Stromal cell of bone marrow (primary cell): ENCODE results near the gene RSPH1.

Experiments used
- DNase-seq: peaks from one replicate; pipeline ENCODE4 v3.0.0-alpha.2; 2012; ENCODE audit warnings: low read depth

RSPH1 gene

DNA sequence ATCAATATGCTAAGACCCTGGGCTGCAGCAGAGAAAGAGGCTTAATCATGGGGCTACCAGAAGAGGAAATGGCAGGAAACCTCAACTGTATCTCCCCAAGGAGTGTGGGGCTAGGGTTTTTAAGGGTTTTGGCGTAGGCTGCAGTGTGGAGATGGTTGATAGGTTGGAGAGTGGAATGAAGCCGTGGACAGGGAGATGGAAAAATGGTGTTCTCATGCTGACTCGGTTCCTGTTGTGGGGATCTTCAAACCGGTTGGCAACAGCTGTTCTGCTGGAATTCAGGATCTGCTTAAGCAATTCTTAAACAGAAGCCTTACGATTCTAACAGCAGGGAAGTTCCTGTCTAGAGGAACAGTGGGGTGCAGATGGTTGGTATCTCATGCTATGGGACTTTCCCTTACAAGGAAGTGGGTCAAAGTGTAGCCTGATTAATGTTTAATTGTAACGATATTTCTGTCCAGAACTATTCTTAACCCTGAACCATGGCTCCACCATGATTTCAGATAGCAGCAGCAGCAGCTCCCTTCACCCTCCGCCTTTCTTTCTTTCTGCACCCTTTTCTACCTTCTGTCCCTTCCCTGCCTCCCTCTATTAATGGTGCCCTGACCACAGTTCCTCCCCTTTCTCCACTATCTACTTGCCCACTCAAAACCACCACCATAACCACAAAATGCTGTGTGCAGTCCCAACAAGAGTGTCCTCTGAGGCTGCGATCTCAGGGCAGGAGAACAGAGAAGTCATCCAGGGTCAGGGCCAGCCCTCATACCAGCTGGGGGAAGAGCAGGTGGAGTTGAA lies 30.8 kb downstream of the RSPH1 start:
- no peak for DNase-seq

DNA sequence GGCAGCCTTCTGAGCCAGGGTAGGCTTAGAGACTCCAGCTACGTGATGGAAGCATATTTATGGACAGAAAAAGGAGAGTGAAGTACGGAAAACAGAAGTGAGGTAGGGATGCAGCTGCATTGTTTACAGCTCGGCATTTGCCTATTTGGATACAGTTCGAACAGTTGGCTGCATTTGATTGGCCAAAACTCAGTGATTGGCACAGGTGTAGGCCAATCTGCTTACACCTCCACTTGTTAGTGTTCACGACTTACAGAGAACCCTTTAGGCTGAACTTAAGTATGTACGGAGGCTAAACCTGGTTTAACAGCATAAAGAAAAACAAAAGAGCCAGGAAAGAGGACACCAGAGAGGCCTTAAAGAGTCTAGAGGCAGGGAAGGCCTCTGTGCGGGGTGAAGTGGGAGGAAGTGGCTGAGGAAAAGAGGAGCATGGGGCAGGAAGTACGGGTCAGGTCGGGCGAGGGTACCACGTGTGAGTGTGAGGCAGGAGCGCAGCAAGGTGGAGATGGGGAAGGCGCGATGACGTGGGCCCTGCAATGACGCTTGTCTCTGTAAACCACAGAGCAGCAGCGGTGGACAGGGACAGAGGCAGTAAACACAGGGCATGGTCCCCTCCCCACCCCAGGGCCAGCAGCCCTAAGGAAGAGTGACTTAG lies 32.0 kb downstream of the RSPH1 start:
- DNase-seq = no peak

DNA sequence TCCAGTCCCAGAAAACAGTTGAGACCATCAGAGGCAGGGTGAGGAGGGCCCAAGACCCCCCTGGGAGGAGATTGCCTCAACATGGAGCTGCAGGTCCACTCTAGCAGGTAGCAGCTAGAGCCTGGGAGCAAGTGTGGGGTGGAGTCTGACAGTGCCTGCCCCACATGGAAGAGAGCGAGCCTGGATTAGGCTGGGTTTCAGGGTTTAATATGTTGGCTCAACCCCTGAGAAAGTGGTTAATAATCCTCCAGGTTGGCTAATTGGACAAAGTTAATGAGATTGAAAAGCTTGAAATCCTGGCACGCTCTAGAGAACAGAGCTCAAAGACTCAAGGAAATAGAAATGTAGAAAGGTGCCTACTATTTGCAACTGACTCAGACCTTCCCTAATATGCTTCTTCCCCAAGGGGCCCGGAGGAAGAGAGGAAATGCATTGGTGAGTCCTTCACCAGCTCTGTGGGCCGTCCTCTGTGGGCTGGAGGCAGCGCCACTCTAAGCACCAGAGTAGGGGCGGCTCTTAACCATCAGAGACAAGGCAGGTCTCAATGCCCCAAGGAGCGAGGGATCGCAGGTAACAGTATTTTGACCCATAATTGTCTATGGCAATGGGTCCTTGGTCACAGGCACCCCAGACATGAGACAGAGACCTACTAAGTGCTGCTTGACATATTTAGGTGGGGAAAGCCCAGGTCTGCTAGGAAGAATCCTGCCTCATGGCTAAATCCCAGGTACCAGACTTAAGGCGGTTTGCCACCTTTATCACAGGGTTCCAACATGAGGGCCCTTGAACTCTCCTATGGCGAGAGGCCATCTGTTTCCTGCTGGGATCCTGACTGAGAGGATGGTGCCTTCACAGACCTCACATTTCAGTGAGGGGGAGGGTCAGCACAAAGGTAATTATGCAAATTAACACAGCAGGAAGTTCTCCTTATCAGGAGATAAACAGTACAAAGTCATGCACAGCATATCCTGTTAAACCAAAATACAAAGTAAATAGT lies 33.8 kb downstream of the RSPH1 start:
- no peak for DNase-seq

DNA sequence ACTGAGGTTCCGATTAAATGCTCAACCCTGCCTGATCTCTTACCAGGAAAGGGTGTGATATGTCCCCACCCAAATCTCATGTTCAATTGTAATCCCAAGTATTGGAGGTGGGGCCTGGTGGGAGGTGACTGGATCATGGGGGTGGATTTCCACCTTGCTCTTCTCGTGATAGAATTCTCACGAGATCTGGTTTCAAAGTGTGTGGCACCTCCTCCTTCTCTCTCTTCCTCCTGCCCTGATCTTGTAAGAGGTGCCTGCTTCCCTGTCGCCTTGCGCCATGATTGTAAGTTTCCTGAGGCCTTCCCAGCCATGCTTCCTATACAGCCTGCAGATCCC lies 34.9 kb downstream of the RSPH1 start:
- DNase-seq = no peak

DNA sequence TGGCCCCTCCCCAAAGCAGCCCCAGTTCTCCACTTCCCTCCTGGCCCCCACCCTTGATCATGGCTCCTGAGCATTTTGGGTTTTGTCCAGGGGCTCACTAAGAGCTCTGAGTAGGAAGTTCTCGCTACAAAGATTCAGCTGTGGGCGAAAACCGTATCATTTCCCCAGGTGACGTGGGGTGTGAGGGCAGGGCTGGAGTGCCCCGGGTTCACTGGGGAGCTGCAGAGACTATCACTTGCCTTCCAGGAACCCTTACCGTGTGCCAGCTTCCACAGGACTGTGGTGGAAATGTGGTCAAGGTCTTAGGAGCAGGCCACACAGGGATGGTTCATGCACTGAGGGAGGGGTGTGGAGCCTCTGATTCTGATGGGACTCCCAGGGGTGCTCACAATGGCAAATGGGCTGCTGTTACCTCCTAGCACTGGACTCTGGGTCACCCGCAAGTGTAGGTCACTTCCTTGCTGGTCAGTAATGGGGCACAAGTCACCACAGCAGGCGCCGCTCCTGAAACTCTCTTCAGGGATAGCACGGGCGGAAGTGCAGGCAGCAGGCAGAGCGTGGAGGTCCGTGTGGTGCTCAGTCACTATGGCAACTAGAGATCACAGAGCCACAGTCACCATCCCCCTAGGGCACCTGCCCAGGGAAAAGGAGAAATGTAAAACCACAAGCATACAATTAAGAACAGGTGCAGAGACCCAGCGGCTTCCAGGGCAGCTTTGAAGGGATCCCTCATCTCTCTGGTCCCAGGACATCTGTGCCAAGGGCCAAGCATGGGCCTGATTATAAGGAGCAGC lies 35.4 kb downstream of the RSPH1 start:
- no peak for DNase-seq

DNA sequence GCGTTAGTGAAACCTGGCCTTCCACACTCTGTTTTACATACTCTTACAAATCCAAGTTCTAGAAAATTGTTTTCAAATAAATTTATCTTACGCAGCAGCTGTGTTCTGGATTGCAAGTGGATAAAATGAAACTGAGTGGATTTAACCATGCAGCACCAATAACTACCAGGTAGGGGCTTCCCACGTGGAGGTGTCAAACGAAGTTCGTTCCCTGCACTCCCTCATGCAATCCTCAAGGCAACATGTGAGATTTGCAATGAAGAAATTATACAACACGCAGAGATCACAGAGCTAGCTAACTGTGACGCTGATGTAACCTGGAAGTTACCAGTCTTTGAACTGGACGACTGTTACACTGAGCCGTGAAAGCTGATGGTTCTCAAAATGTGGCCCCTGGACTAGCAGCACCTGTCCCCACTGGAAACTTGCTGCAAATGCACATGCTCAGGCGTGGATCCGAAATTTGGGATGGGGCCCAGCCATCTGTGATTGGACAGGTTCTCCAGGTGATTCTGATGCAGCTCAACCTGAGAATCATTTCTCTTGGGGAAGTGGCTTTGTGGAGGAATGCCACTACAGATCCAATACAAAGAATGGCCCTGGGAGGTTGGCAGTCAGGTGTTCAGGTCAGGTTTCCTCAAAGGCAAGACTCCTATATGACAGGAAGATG lies 36.3 kb downstream of the RSPH1 start:
- DNase-seq = no peak

DNA sequence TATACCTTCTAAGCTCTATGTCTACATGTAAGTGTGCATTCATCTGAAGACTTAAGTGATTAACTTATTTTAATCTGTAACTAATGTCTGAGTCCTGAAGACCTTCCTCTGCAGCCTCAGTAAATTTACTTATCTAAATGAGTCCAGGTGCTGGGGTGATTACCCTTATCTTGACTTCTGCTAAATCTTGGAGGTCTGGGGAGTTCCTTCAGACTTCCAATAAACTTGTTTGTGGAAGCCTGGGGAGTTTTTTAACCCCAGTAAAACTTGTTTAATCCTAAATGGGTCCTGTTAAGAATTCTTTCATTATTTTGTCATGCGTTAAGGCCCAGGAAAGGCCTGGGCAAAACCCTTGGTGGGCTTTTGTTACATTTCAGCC lies 37.0 kb downstream of the RSPH1 start:
- no peak for DNase-seq

DNA sequence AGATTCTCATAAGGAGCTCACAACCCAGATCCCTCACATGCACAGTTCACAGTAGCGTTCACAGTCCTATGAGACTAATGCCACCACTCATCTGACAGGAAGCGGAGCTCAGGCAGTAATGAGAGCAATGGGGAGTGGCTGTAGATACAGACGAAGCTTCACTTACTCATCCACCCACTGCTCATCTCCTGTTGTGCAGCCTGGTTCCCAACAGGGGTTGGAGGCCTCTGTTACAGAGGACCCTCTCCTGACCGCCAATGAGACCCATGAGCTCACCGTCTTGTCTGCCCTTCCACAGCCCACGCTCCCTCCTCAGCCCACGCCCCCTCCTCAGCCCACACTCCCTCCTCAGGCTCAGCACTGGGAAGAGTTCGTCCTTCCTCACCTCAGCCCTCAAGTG lies 39.6 kb downstream of the RSPH1 start:
- no peak for DNase-seq

DNA sequence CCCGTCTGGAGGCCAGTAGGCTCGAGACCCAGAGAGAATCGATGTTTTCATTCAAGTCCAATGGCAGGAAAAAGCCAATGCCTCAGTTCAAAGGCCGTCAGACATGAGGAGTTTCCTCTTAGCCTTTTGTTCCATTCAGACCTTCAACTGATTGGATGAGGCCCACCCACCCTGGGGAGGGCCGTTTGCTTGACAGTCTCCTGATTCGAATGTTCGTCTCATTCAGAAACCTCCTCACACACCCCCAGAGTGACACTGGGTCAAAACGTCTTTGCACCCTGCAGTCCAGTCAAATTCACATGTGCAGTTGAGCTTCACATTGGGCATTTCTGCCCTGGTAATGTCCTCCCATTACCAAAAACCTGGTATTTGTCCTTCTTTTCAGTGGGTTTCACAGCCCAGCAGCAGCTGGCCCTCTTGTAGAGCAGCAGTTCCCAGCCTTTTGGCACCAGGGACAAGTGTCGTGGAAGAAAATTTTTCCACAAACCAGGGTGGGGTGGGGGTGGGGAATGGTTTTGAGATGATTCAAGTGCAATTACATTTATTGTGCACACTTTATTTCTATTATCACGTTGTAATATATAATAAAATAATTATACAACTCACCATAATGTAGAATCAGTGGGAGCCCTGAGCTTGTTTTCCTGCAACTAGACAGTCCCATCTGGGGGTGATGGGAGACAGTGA lies 40.1 kb downstream of the RSPH1 start:
- DNase-seq = no peak

DNA sequence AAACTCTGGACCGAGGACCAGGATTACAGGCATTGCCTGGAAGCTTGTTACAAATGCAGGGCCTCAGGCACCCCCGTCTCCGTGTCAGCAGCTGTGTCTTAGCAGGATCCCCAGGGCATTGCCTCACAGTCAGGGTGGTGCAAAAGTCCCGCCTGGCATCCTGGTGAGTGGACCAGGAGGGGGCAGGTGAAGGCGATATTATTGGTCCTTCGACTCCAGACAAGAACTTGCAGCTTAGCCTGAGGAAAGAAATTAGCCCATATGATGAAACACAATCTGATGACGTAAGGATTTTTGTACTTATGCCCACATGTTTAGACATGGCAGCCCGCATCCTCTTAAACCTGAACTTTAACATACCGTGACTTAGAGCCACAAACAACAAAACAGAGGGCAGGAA lies 40.8 kb downstream of the RSPH1 start:
- DNase-seq = no peak

DNA sequence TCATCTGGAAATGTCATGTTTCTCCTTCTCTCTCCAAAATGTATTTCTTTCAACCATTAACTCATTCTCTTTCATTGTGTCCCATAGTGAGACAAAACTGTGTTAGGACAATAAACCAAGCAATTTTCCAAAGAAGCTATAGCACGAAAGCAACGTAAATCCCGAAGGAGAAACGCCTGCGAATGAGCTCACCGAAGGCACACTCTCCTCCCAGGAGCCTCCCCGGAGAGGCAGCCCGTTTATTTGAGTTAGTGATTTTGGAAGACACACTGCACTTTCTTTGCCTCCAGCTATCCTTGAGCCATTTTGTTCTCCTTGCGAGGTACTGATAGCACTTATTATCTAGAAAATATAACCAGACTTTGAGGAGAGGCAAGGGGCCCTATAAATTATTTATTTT lies 41.2 kb downstream of the RSPH1 start:
- no peak for DNase-seq

DNA sequence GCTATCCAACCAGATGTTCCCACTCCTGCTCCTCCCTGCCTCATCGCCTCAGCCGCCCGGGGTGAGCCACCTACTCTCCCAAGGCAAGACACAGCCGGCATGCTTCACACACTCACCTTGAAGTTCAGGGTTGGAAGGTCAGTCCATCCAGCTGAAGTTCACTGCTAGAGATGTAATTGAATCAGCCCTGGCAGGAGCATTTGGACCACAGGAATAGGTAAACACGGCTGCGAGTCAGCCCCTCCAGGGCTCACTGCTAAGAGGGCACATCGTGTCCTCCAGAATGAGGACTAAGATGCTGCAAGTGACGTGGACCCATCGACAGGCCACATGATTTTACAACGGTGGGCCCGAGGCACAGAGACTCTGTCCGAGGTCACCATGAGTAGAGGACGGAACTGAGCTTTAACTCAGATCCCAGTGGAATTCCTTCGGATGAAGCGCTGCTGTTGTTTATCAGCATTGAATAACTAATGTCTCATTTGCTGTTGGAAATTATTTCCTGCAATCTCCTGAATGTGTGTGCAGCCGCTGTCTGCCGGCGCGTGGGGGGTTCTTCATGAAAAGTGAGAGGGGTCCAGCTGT lies 41.9 kb downstream of the RSPH1 start:
- no peak for DNase-seq

DNA sequence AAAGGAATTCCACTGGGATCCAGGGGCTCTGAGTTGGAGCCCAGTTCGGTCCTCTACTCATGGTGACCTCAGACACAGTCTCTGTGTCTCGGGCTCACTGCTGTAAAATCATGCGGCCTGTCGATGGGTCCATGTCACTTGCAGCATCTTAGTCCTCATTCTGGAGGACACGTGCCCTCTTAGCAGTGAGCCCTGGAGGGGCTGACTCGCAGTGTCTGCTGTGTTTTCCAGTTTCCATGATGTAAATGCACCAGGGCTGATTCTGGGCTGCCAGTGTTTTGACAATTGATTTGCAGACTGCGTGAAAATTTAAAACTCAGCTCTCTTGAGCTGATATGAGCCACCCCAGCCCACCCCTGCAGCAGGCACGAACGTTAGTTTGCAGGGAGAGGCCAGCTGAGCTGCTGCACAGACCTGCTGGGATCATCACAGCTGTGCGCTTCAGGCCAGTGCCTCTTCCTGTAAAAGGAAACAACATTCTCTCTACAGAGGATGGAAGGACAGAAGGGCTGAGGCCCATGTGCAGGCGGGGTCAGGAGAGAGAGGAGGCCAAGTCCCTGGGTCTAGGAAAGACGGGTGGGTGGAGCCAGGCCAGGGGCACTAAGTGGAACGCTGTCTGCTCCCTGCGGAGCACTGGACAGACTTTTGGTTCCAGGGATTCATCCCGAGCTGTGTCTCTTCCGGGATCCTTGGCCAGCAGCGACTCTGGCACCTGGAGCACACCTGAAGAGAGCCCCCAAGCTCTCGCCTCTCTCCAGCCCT lies 42.6 kb downstream of the RSPH1 start:
- no peak for DNase-seq

DNA sequence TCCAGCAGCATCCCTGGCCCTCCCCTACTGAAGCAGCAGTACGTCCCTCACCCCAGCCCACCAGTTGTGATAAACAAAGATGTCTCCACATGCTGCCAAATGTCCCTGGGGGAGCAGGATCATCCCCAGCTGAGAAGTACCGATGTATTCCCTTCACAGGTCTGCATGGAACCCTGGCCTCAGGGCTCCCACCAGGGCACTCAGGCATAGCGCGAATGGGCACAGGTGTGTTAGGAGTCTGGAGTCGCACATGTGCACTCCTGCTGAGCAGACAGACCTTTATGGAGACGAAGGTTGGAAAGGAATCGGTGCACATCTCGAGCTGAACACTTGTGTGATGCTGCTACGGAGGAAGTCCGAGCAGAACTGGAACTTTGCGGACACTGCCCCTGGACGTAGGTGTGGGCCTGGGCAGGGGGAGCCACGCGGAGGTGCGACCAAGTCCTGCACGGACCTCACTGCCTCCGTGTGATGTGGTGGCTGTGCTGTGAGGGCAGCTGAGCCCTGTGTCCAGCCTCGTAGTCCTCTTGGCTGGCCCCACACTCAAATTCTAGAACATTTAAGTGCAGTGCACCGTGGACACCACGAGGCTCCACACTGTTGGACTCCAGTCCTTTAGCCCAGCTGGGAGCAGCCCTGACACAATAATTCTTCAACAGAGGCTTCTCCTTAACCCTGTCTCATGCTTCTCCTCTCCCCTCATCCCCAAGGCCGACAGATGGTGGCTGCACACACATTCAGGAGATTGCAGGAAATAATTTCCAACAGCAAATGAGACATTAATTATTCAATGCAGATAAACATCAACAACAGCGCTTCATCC lies 43.4 kb downstream of the RSPH1 start:
- no peak for DNase-seq

DNA sequence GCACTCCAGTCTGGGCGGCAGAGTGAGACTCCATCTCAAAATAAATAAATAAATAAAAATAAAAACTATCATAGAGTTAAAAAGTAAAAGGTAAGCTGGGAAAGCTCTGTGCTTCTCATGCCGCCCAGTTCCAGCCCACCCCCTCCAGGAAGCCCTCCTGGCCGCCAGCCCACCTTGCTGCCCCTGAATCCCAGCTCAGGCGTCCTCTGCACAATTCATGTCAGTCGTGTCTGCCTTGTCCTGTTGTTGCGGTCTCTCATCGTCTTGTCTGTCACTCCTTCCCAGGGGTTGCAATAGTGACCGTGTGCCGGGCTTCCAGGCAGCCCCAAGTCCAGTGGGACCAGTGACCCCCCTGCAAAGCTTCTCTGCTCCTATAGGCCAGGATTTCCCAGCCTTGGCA lies 44.1 kb downstream of the RSPH1 start:
- DNase-seq = no peak

DNA sequence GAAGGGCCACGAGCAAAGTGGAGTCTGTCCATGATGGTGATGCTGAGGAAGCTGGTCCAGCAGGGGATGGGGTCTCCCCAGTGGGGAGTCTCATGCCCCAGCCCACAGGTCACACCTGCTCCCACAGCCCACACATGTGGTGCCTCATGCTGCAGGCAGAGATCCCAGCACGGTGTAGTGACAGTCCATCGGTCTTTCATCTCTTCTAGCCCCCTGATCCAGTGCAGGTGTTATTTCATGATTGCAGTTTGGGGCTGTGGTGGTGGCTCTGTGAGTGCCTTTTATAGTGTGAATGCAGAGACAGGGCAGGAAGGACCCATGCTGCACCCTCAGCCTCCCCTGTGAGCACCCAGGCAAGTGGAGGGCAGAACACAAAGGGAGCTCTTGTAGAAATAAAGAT lies 47.3 kb downstream of the RSPH1 start:
- DNase-seq = no peak

DNA sequence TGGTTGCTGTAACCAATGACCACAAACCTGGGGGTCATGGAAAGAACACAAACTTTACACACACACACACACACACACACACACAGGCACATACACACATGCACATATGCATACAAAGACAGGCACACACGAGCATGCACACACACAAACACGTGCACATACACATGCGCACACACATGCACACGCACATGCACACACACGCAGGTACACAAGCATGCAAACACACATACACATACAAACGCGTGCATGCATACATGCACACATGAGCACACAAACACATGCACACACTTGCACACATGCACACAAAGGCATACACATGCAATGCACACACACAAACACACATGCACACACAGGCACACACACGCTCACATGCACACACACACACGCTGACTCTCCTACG lies 48.3 kb downstream of the RSPH1 start:
- DNase-seq = no peak

DNA sequence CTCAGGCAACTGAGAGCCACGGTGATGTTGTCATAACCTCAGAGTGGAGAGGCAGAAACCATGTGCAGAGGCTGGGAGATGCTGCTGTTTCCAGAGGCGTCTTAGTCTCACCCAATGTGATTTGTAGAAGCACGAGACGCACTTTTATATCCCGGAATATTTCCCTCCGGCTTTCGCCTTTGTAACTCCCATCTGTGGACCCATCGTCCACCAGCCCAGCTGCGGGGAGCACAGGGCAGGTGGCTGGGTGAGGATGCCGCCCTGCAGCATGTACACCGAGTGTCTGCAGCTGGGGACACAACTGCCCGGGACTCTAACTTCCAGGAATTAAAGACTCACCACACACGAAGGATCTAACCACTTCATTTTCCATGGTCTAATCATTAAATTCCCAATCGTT lies 48.8 kb downstream of the RSPH1 start:
- DNase-seq = no peak

DNA sequence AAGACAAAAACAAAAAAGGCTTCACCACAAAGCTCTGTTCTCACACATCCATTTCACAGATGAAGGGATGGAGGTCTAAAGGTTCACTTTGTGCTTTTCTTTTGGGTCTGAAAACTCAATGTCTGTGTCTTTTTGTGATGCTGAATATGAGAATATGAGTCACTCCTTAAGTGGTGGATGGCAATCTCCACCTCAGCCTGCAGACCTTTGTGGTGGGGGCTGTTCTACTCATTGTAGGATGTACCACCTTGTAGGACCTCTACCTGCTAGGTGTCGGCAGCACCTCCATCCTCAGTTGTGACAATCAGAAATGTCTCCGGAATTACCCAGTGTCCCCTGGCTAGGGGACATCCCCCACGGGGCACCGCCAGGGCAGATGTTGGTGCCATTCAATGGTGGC lies 49.5 kb downstream of the RSPH1 start:
- DNase-seq = no peak
